HAP-1 (cell line): ENCODE measurements around the gene CSH1.
"Not testable (repeated sequence)": the region's sequence is repeated elsewhere in the genome, so short reads cannot be mapped to it uniquely, and the experiment has no call there.

Source experiments
- DNase-seq, 2 experiments: peaks; one replicate each; pipeline ENCODE4 v3.0.0-alpha.2; 2016 to 2020; ENCODE audit warnings: low spot score in 2 of 2
- H3K27me3 ChIP-seq: fragments of 250-450 bp; sonication (Bioruptor Pico); 2 replicates; pipeline ENCODE4 v1.5.1; 2020; ENCODE audit warnings: low read depth, mild to moderate bottlenecking, moderate library complexity
- H3K36me3 ChIP-seq: fragments of 250-450 bp; sonication (Bioruptor Pico); replicated peaks from 2 replicates; pipeline ENCODE4 v1.5.1; 2020; ENCODE audit warnings: mild to moderate bottlenecking
- H3K4me1 ChIP-seq: fragments of 250-450 bp; sonication (Bioruptor Pico); 2 replicates; pipeline ENCODE4 v1.5.1; 2020; ENCODE audit warnings: mild to moderate bottlenecking
- H3K4me3 ChIP-seq: fragments of 250-450 bp; sonication (Bioruptor Pico); 2 replicates; pipeline ENCODE4 v1.5.1; 2020; ENCODE audit warnings: mild to moderate bottlenecking, moderate library complexity
- H3K9me3 ChIP-seq: fragments of 250-450 bp; sonication (Bioruptor Pico); 2 replicates; pipeline ENCODE4 v1.5.1; 2020; ENCODE audit warnings: mild to moderate bottlenecking, moderate library complexity
- in situ Hi-C: fragments of 300-500 bp; cut with MboI; formaldehyde crosslinking; loops from 3 replicates; pipeline ENCODE4 v1.14.3; 2020; ENCODE audit warnings: low sequenced_read_pairs, inconsistent platforms, mixed read lengths

CSH1 gene

GRCh38 chr17:63896524-63897354 is at the start of gene CSH1:
Gene CSH1 (minus strand): TSS chr17:63896574. CDS start chr17:63896511, 63 bp downstream.
- peaks cover 12% of the 10 kb centered on the region for H3K27me3 ChIP-seq
- DNase-seq, H3K9me3 ChIP-seq, H3K36me3 ChIP-seq, H3K4me1 ChIP-seq, H3K4me3 ChIP-seq, in situ Hi-C loops: not testable (repeated sequence)

GRCh38 chr17:63945784-63946439 is 49.5 kb upstream of the CSH1 start:
- H3K27me3 ChIP-seq, result no peaks in the 10 kb centered on the region
- H3K4me3 ChIP-seq, result no peak overlapping the region
- in situ Hi-C loops, result no loop called here
- no peaks in the 10 kb centered on the region for H3K9me3 ChIP-seq
- no peaks in the 10 kb centered on the region for H3K36me3 ChIP-seq
- no peak for DNase-seq
- H3K4me1 ChIP-seq, result no peaks in the 10 kb centered on the region

- Histone ChIP-seq H3K4me3 (no peak overlapping the region), H3K27me3 (no peaks in the 10 kb centered on the region), H3K4me1 (no peaks in the 10 kb centered on the region), H3K9me3 (no peaks in the 10 kb centered on the region), H3K36me3 (no peaks in the 10 kb centered on the region)
- in situ Hi-C loops, result no loop called here
- DNase-seq, result no peak
Measured at GRCh38 chr17:63944736-63945499, 48.5 kb upstream of the CSH1 start.

GRCh38 chr17:63943745-63944144 is 47.4 kb upstream of the CSH1 start:
- Histone ChIP-seq H3K9me3 (no peaks in the 10 kb centered on the region), H3K36me3 (no peaks in the 10 kb centered on the region), H3K27me3 (no peaks in the 10 kb centered on the region), H3K4me3 (no peak overlapping the region), H3K4me1 (no peaks in the 10 kb centered on the region)
- DNase-seq, result no peak
- in situ Hi-C loops, result no loop called here

GRCh38 chr17:63942309-63942985 is 46.1 kb upstream of the CSH1 start:
- in situ Hi-C loops, result no loop called here
- no peak for DNase-seq
- H3K36me3 ChIP-seq, result no peaks in the 10 kb centered on the region
- no peaks in the 10 kb centered on the region for H3K27me3 ChIP-seq
- no peaks in the 10 kb centered on the region for H3K4me1 ChIP-seq
- H3K9me3 ChIP-seq, result no peaks in the 10 kb centered on the region
- no peak overlapping the region for H3K4me3 ChIP-seq

GRCh38 chr17:63941751-63942150 is 45.4 kb upstream of the CSH1 start:
- no peaks in the 10 kb centered on the region for H3K27me3 ChIP-seq
- no peaks in the 10 kb centered on the region for H3K9me3 ChIP-seq
- no peak overlapping the region for H3K4me3 ChIP-seq
- H3K4me1 ChIP-seq, result no peaks in the 10 kb centered on the region
- no peaks in the 10 kb centered on the region for H3K36me3 ChIP-seq
- no peak for DNase-seq
- in situ Hi-C loops, result no loop called here

- Histone ChIP-seq H3K36me3 (no peaks in the 10 kb centered on the region), H3K4me1 (no peaks in the 10 kb centered on the region), H3K4me3 (no peak overlapping the region), H3K27me3 (no peaks in the 10 kb centered on the region), H3K9me3 (no peaks in the 10 kb centered on the region)
- in situ Hi-C loops, result no loop called here
- no peak for DNase-seq
Measured at GRCh38 chr17:63941162-63941561, 44.8 kb upstream of the CSH1 start.

GRCh38 chr17:63940584-63940983 is 44.2 kb upstream of the CSH1 start:
- H3K36me3 ChIP-seq, result no peaks in the 10 kb centered on the region
- H3K4me1 ChIP-seq, result no peaks in the 10 kb centered on the region
- in situ Hi-C loops, result no loop called here
- H3K27me3 ChIP-seq, result no peaks in the 10 kb centered on the region
- H3K4me3 ChIP-seq, result no peak overlapping the region
- no peaks in the 10 kb centered on the region for H3K9me3 ChIP-seq
- DNase-seq, result no peak

GRCh38 chr17:63939884-63940283 is 43.5 kb upstream of the CSH1 start:
- H3K27me3 ChIP-seq, result no peaks in the 10 kb centered on the region
- in situ Hi-C loops, result no loop called here

GRCh38 chr17:63939401-63939800 is 43.0 kb upstream of the CSH1 start:
- in situ Hi-C loops, result no loop called here
- Histone ChIP-seq H3K9me3 (no peaks in the 10 kb centered on the region), H3K4me1 (no peaks in the 10 kb centered on the region), H3K4me3 (no peak overlapping the region), H3K36me3 (no peaks in the 10 kb centered on the region), H3K27me3 (no peaks in the 10 kb centered on the region)
- no peak for DNase-seq

More at GRCh38 chr17:63939884-63940283, 43.5 kb upstream of the CSH1 start:
- no peak for DNase-seq
- no peaks in the 10 kb centered on the region for H3K4me1 ChIP-seq
- no peaks in the 10 kb centered on the region for H3K9me3 ChIP-seq
- no peaks in the 10 kb centered on the region for H3K36me3 ChIP-seq
- no peak overlapping the region for H3K4me3 ChIP-seq

- Histone ChIP-seq H3K4me1 (no peaks in the 10 kb centered on the region), H3K27me3 (no peaks in the 10 kb centered on the region), H3K9me3 (no peaks in the 10 kb centered on the region), H3K4me3 (no peak overlapping the region), H3K36me3 (no peaks in the 10 kb centered on the region)
- in situ Hi-C loops, result no loop called here
- DNase-seq, result no peak
Measured at GRCh38 chr17:63937920-63938319, 41.5 kb upstream of the CSH1 start.

GRCh38 chr17:63937319-63937718 is 40.9 kb upstream of the CSH1 start:
- no peaks in the 10 kb centered on the region for H3K9me3 ChIP-seq
- H3K36me3 ChIP-seq, result no peaks in the 10 kb centered on the region
- H3K27me3 ChIP-seq, result no peaks in the 10 kb centered on the region
- in situ Hi-C loops, result no loop called here
- no peak for DNase-seq
- H3K4me3 ChIP-seq, result no peak overlapping the region
- no peaks in the 10 kb centered on the region for H3K4me1 ChIP-seq

- Histone ChIP-seq H3K27me3 (no peaks in the 10 kb centered on the region), H3K9me3 (no peaks in the 10 kb centered on the region), H3K36me3 (no peaks in the 10 kb centered on the region), H3K4me1 (no peaks in the 10 kb centered on the region), H3K4me3 (no peak overlapping the region)
- DNase-seq, result no peak
- in situ Hi-C loops, result no loop called here
Measured at GRCh38 chr17:63934183-63935112, 38.1 kb upstream of the CSH1 start.
